ENCODE data around the gene SOX10.

The SOX10 gene

GRCh38 chr22:37931893-37932389 lies 52.4 kb downstream of the SOX10 start:
- no peak for FAIRE-seq
- no peak for DNase-seq (ENCODE audit: low spot score)

- DNase-seq (ENCODE audit: low spot score) = no peak
- FAIRE-seq = no peak
Observed at GRCh38 chr22:37930952-37931440, 53.4 kb downstream of the SOX10 start.

- DNase-seq (ENCODE audit: low spot score) = no peak
- FAIRE-seq = no peak
Observed at GRCh38 chr22:37930270-37930951, 53.9 kb downstream of the SOX10 start.

- no peak for FAIRE-seq
Observed at GRCh38 chr22:37929390-37929789, 55.0 kb downstream of the SOX10 start.

GRCh38 chr22:37927637-37927936 lies 56.8 kb downstream of the SOX10 start:
- DNase-seq (ENCODE audit: low spot score) (no peak), FAIRE-seq (no peak)

More at GRCh38 chr22:37929390-37929789, 55.0 kb downstream of the SOX10 start:
- DNase-seq (ENCODE audit: low spot score) = no peak

- DNase-seq (ENCODE audit: low spot score) = no peak
- FAIRE-seq = no peak
Observed at GRCh38 chr22:37926771-37927636, 57.4 kb downstream of the SOX10 start.

GRCh38 chr22:37926358-37926757 lies 58.0 kb downstream of the SOX10 start:
- FAIRE-seq (no peak), DNase-seq (ENCODE audit: low spot score) (no peak)

GRCh38 chr22:37925767-37926166 lies 58.6 kb downstream of the SOX10 start:
- no peak for FAIRE-seq

GRCh38 chr22:37925330-37925729 lies 59.0 kb downstream of the SOX10 start:
- DNase-seq (ENCODE audit: low spot score) = no peak
- no peak for FAIRE-seq

More at GRCh38 chr22:37925767-37926166, 58.6 kb downstream of the SOX10 start:
- no peak for DNase-seq (ENCODE audit: low spot score)

GRCh38 chr22:37924386-37925065 lies 59.8 kb downstream of the SOX10 start:
- no peak for DNase-seq (ENCODE audit: low spot score)
- FAIRE-seq = no peak

- DNase-seq (ENCODE audit: low spot score) = no peak
- no peak for FAIRE-seq
Observed at GRCh38 chr22:37923927-37924326, 60.4 kb downstream of the SOX10 start.

Measured in RCC 7860 (cell line).